SHP77 (cell line): ENCODE results near the gene EEF2.
"Not testable (repeated sequence)": the region's sequence is repeated elsewhere in the genome, so short reads cannot be mapped to it uniquely, and the experiment has no call there.

Experiments
- DNase-seq, 2 experiments: peaks; one replicate each; lab custom pipeline; 2025; lab: John Stamatoyannopoulos, UW

Gene EEF2

GRCh38 chr19:3968556-3969434 lies 16.5 kb downstream of the EEF2 start:
- DNase-seq: peak; percentile 43 to 58

- not testable (repeated sequence) for DNase-seq
Measured at GRCh38 chr19:3967983-3968382, 17.3 kb downstream of the EEF2 start.

- no peak for DNase-seq
Measured at GRCh38 chr19:3966051-3967017, 18.9 kb downstream of the EEF2 start.

- DNase-seq: no peak
Measured at GRCh38 chr19:3964256-3965194, 20.7 kb downstream of the EEF2 start.

GRCh38 chr19:3963458-3964255 lies 21.6 kb downstream of the EEF2 start:
- DNase-seq: no peak

GRCh38 chr19:3961007-3961406 lies 24.3 kb downstream of the EEF2 start:
- no peak for DNase-seq

- no peak for DNase-seq
Measured at GRCh38 chr19:3959766-3960131, 25.5 kb downstream of the EEF2 start.

GRCh38 chr19:3958836-3959765 lies 26.2 kb downstream of the EEF2 start:
- no peak for DNase-seq

GRCh38 chr19:3955688-3956087 lies 29.6 kb downstream of the EEF2 start:
- DNase-seq: no peak

GRCh38 chr19:3955276-3955675 lies 30.0 kb downstream of the EEF2 start:
- DNase-seq: not testable (repeated sequence)

- no peak for DNase-seq
Measured at GRCh38 chr19:3954107-3954506, 31.2 kb downstream of the EEF2 start.

- not testable (repeated sequence) for DNase-seq
Measured at GRCh38 chr19:3952755-3953276, 32.4 kb downstream of the EEF2 start.

- DNase-seq: peak; percentile 38 to 69
Measured at GRCh38 chr19:3950871-3951861, 34.1 kb downstream of the EEF2 start.

GRCh38 chr19:3949997-3950859 lies 35.0 kb downstream of the EEF2 start:
- DNase-seq: no peak

GRCh38 chr19:3949294-3949693 lies 36.0 kb downstream of the EEF2 start:
- DNase-seq: no peak

GRCh38 chr19:3947316-3947933 lies 37.8 kb downstream of the EEF2 start:
- not testable (repeated sequence) for DNase-seq

- DNase-seq: no peak
Measured at GRCh38 chr19:3945838-3946237, 39.4 kb downstream of the EEF2 start.
